SU-DHL-6 (cell line): ENCODE measurements around the gene ZNF135.

Experiments
- H2AFZ ChIP-seq: fragments of 200-600 bp; sonication (generic); 2 replicates; pipeline ENCODE4 v1.6.1; 2014; ENCODE audit warnings: low read depth, mild to moderate bottlenecking, moderate library complexity, mixed read lengths, antibody characterized with exemption, low read length; ENCODE audit not compliant: severe bottlenecking
- H3F3A ChIP-seq: fragments of 200-600 bp; shearing (Covaris generic); 2 replicates; pipeline ENCODE4 v1.6.0; 2016; ENCODE audit warnings: antibody characterized with exemption, mild to moderate bottlenecking; ENCODE audit not compliant: insufficient read depth
- H3K27ac ChIP-seq: fragments of 200-600 bp; sonication (generic); 2 replicates; pipeline ENCODE4 v1.5.1; 2016; ENCODE audit warnings: low read depth, mild to moderate bottlenecking, low read length, moderate library complexity, mixed read lengths
- H3K27me3 ChIP-seq: fragments of 200-600 bp; sonication (generic), shearing (Covaris generic); 2 replicates; pipeline ENCODE4 v1.6.0; 2014; ENCODE audit warnings: mild to moderate bottlenecking, low read length
- H3K36me3 ChIP-seq: fragments of 200-600 bp; sonication (generic); 2 replicates; pipeline ENCODE4 v1.6.1; 2014; ENCODE audit warnings: mild to moderate bottlenecking, low read length, mixed read lengths
- H3K4me2 ChIP-seq: fragments of 300-600, 200-600 bp; shearing (Covaris generic), sonication (generic); 2 replicates; pipeline ENCODE4 v1.6.0; 2014; ENCODE audit warnings: low read length, low read depth, mild to moderate bottlenecking; ENCODE audit not compliant: poor library complexity, severe bottlenecking
- H3K4me3 ChIP-seq: fragments of 200-600 bp; sonication (generic); 2 replicates; pipeline ENCODE4 v1.5.1; 2014; ENCODE audit warnings: antibody characterized with exemption, low read length, mild to moderate bottlenecking, mixed read lengths; ENCODE audit not compliant: insufficient read depth, poor library complexity, severe bottlenecking
- H3K79me2 ChIP-seq: fragments of 200-600 bp; sonication (generic); 2 replicates; pipeline ENCODE4 v1.6.1; 2014; ENCODE audit warnings: mild to moderate bottlenecking, low read length, moderate library complexity; ENCODE audit not compliant: insufficient read depth
- H3K9ac ChIP-seq: fragments of 200-600 bp; sonication (generic); 2 replicates; pipeline ENCODE4 v1.7.0; 2014; ENCODE audit warnings: mild to moderate bottlenecking, low read length
- H3K9me2 ChIP-seq: fragments of 200-600 bp; sonication (generic); replicated peaks from 2 replicates; pipeline ENCODE4 v1.6.1; 2014; ENCODE audit warnings: low read length; ENCODE audit not compliant: insufficient read depth
- H3K9me3 ChIP-seq: fragments of 200-600 bp; sonication (generic); 2 replicates; pipeline ENCODE4 v1.6.1; 2014; ENCODE audit warnings: low read length, mixed read lengths; ENCODE audit not compliant: insufficient read depth
- H4K20me1 ChIP-seq: fragments of 200-600 bp; sonication (generic); 2 replicates; pipeline ENCODE4 v1.6.1; 2014; ENCODE audit warnings: low read depth, mild to moderate bottlenecking, antibody characterized with exemption, low read length, moderate library complexity, mixed read lengths
- EZH2phosphoT487 ChIP-seq: fragments of 200-600 bp; sonication (generic), shearing (Covaris generic); conservative IDR thresholded peaks from 2 replicates; pipeline ENCODE4 v1.6.1; 2018; ENCODE audit warnings: mild to moderate bottlenecking, antibody characterized with exemption, low read length, moderate library complexity, mixed read lengths
- TF ChIP-seq, protein P1 (sequence below): fragments of 200-600 bp; sonication (generic); IDR thresholded peaks from one replicate; pipeline ENCODE4 v1.5.1; 2017; ENCODE audit warnings: antibody characterized with exemption, mild to moderate bottlenecking, low read length, moderate library complexity; ENCODE audit not compliant: insufficient read depth, poor library complexity, severe bottlenecking

Gene ZNF135

DNA sequence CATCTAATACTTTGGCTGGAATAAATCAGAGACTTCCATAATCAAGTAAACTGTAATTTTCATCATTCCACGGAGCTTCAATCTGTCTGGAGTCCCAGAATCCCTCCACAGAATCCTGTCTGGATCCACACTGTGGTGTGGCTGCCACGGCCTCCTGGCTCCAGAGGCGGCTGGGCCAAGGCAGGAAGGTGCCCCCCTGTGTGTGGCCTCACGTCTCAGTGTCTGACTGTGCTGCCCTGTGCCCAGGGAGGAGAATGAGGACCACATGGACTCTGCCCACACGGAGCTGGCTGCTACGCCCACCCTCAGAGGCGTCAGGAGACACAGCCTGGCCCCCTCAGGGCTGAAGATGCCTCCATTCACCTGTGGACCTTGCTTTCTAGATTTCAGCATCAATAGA is 12.2 kb upstream of the ZNF135 start:
- H3K27me3 ChIP-seq, result no peaks in the 10 kb centered on the region
- no peaks in the 10 kb centered on the region for H3K9me2 ChIP-seq
- H3K4me3 ChIP-seq, result no peak overlapping the region
- no peaks in the 10 kb centered on the region for H3K36me3 ChIP-seq
- no peaks in the 10 kb centered on the region for H4K20me1 ChIP-seq
- no peak for TF ChIP-seq EZH2phosphoT487
- TF ChIP-seq, protein P1, sequence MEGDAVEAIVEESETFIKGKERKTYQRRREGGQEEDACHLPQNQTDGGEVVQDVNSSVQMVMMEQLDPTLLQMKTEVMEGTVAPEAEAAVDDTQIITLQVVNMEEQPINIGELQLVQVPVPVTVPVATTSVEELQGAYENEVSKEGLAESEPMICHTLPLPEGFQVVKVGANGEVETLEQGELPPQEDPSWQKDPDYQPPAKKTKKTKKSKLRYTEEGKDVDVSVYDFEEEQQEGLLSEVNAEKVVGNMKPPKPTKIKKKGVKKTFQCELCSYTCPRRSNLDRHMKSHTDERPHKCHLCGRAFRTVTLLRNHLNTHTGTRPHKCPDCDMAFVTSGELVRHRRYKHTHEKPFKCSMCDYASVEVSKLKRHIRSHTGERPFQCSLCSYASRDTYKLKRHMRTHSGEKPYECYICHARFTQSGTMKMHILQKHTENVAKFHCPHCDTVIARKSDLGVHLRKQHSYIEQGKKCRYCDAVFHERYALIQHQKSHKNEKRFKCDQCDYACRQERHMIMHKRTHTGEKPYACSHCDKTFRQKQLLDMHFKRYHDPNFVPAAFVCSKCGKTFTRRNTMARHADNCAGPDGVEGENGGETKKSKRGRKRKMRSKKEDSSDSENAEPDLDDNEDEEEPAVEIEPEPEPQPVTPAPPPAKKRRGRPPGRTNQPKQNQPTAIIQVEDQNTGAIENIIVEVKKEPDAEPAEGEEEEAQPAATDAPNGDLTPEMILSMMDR, result no peak
- H3K27ac ChIP-seq, result no peak overlapping the region
- no peak overlapping the region for H2AFZ ChIP-seq
- H3K79me2 ChIP-seq, result no peaks in the 10 kb centered on the region
- no peak overlapping the region for H3K4me2 ChIP-seq
- H3K9ac ChIP-seq, result no peak overlapping the region
- no peaks in the 10 kb centered on the region for H3K9me3 ChIP-seq
- H3F3A ChIP-seq, result no peaks in the 10 kb centered on the region

DNA sequence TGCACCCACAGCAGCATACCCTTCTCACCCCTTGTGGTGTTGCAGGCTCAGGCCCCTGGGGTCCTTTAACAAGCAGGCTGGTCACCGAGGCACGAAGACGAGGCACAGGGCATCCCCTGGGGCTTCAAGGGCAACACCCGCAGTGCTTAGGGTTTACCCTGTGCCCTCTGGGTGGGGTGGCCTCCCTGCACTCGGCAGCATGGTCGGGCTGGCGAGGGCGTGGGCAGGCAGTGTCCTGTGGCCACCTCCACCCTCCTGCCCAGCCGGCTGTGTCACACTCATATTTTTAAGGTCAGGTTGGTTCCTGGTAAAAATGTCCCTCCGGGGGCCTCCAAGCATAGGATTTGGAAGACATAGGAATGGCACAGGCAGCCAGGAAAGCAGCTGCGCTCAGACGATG is 11.4 kb upstream of the ZNF135 start:
- no peaks in the 10 kb centered on the region for H3K27me3 ChIP-seq
- H4K20me1 ChIP-seq, result no peaks in the 10 kb centered on the region
- no peak overlapping the region for H2AFZ ChIP-seq
- H3F3A ChIP-seq, result no peaks in the 10 kb centered on the region
- H3K9me3 ChIP-seq, result peaks cover 3% of the 10 kb centered on the region; the same call in 1 of the 2 replicates
- H3K79me2 ChIP-seq, result no peaks in the 10 kb centered on the region
- no peaks in the 10 kb centered on the region for H3K9me2 ChIP-seq
- no peak overlapping the region for H3K4me3 ChIP-seq
- H3K27ac ChIP-seq, result no peak overlapping the region
- TF ChIP-seq EZH2phosphoT487, result no peak
- TF ChIP-seq, protein P1, result no peak
- no peak overlapping the region for H3K9ac ChIP-seq
- H3K36me3 ChIP-seq, result no peaks in the 10 kb centered on the region
- H3K4me2 ChIP-seq, result no peak overlapping the region

DNA sequence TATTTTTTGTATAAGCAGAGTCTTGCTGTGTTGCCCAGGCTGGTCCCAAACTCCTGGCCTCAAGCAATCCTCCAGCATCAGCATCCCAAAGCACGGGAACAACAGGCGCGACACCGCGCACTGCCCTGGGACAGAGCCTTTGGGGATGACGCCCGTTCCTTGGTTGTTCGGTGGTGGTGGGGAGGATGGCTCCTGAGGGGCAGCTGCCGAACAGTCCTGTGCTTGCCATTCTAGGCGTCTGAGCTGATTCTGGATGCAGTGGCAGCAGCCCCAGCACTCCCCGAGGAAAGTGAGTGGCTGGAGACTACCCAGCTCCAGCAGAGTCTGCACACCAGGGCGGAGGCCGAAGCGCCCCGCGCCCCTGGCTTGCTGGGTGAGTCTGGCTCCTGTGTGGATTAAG is 6.8 kb upstream of the ZNF135 start:
- no peaks in the 10 kb centered on the region for H4K20me1 ChIP-seq
- no peaks in the 10 kb centered on the region for H3K36me3 ChIP-seq
- no peaks in the 10 kb centered on the region for H3K27me3 ChIP-seq
- no peak overlapping the region for H2AFZ ChIP-seq
- TF ChIP-seq EZH2phosphoT487, result no peak
- TF ChIP-seq, protein P1, result no peak
- H3K27ac ChIP-seq, result no peak overlapping the region
- no peak overlapping the region for H3K4me2 ChIP-seq
- no peaks in the 10 kb centered on the region for H3K79me2 ChIP-seq
- no peaks in the 10 kb centered on the region for H3K9me2 ChIP-seq
- H3K9ac ChIP-seq, result no peak overlapping the region
- no peaks in the 10 kb centered on the region for H3F3A ChIP-seq
- no peak overlapping the region for H3K4me3 ChIP-seq
- peaks cover 3% of the 10 kb centered on the region; the same call in 1 of the 2 replicates for H3K9me3 ChIP-seq
